ENCODE data around the gene INSRR.

INSRR gene

DNA sequence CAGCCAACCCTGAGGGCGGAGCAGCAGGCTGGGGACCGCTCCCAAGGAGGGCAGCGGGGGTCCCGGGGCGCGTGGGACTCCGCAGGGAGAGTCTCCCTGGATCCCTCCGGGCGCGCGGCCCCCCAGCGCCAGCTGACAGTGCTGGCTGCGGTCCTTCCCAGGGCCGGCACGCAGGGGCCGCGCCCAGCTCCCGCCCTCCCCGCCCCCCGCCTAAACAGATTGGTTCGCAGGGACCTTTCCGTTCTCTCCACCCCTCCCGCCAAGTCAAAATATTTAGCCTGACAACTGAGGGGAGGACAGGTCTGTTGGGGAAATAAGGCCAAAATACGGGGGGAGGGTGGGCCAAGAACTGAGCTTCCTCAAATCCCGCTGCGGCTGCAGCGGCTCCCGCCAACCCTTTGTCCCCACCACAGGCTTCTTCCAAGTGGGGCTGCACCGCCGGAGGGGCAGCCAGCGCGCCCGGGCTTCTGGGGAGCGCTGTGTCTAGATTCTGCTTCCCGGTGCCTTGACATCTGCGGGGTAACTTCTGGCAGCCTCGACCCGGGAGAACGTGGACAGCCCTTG lies at the start of gene INSRR:
Gene INSRR, minus strand, starts transcription at position 159 of the 564 bp plus-strand sequence. CDS start 496 bp downstream, outside the sequence.
- H2AFZ ChIP-seq (ENCODE audit: low read depth), result peak within 1 kb of the TSS; percentile 96
- H3K36me3 ChIP-seq (ENCODE audit: insufficient read depth), result no peaks in the 10 kb centered on the region
- no peak within 1 kb of the TSS for H3K9ac ChIP-seq
- peak within 1 kb of the TSS; percentile 95 for H3K4me2 ChIP-seq
- peaks cover 33% of the 10 kb centered on the region for H3K4me1 ChIP-seq (ENCODE audit: low read depth, poor library complexity, severe bottlenecking)
- TF ChIP-seq CTCF (conservative IDR thresholded peaks at IDR 0.05; ENCODE audit: low read depth, low read length), result no peak
- H3K4me3 ChIP-seq (IDR thresholded peaks at IDR 0.05; ENCODE audit: insufficient read depth, low read depth, low read length), result peak within 1 kb of the TSS; percentile 100
- H3K27me3 ChIP-seq (ENCODE audit: insufficient read depth, low read depth), result peaks cover 88% of the 10 kb centered on the region
- no peaks in the 10 kb centered on the region for H3K79me2 ChIP-seq (ENCODE audit: insufficient read depth, low read depth)
- H4K20me1 ChIP-seq (ENCODE audit: insufficient read depth), result no peaks in the 10 kb centered on the region
- no peak within 1 kb of the TSS for H3K27ac ChIP-seq

DNA sequence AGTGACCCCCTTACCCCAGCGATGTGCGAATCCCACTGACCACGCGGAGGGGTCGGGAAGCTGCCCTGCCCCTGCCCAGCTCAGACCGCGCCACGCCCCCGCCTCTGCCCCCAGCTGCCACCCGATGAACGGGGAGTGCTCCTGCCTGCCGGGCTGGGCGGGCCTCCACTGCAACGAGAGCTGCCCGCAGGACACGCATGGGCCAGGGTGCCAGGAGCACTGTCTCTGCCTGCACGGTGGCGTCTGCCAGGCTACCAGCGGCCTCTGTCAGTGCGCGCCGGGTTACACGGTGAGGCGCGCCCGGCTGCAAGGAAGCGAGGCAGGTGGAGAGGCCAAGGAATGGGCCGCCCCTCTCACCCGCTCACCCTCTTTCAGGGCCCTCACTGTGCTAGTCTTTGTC lies 49.6 kb upstream of the INSRR start:
- H3K79me2 ChIP-seq (ENCODE audit: insufficient read depth, low read depth), result no peaks in the 10 kb centered on the region
- H3K36me3 ChIP-seq (ENCODE audit: insufficient read depth), result no peaks in the 10 kb centered on the region
- H3K4me2 ChIP-seq, result no peak overlapping the region
- no peaks in the 10 kb centered on the region for H3K4me1 ChIP-seq (ENCODE audit: low read depth, poor library complexity, severe bottlenecking)
- no peak overlapping the region for H3K4me3 ChIP-seq (IDR thresholded peaks at IDR 0.05; ENCODE audit: insufficient read depth, low read depth, low read length)
- H2AFZ ChIP-seq (ENCODE audit: low read depth), result no peak overlapping the region
- no peaks in the 10 kb centered on the region for H4K20me1 ChIP-seq (ENCODE audit: insufficient read depth)
- no peak overlapping the region for H3K9ac ChIP-seq
- TF ChIP-seq CTCF (conservative IDR thresholded peaks at IDR 0.05; ENCODE audit: low read depth, low read length), result no peak
- H3K27me3 ChIP-seq (ENCODE audit: insufficient read depth, low read depth), result peaks cover 97% of the 10 kb centered on the region
- H3K27ac ChIP-seq, result no peak overlapping the region

GRCh38 chr1:156906206-156906906 lies 47.4 kb upstream of the INSRR start:
- H3K27me3 ChIP-seq (ENCODE audit: insufficient read depth, low read depth), result peaks cover 97% of the 10 kb centered on the region
- no peak overlapping the region for H3K4me3 ChIP-seq (IDR thresholded peaks at IDR 0.05; ENCODE audit: insufficient read depth, low read depth, low read length)
- no peak overlapping the region for H2AFZ ChIP-seq (ENCODE audit: low read depth)
- H4K20me1 ChIP-seq (ENCODE audit: insufficient read depth), result no peaks in the 10 kb centered on the region
- H3K4me1 ChIP-seq (ENCODE audit: low read depth, poor library complexity, severe bottlenecking), result no peaks in the 10 kb centered on the region
- no peak overlapping the region for H3K9ac ChIP-seq
- no peak overlapping the region for H3K4me2 ChIP-seq
- TF ChIP-seq CTCF (conservative IDR thresholded peaks at IDR 0.05; ENCODE audit: low read depth, low read length), result no peak
- H3K79me2 ChIP-seq (ENCODE audit: insufficient read depth, low read depth), result no peaks in the 10 kb centered on the region
- H3K36me3 ChIP-seq (ENCODE audit: insufficient read depth), result no peaks in the 10 kb centered on the region
- no peak overlapping the region for H3K27ac ChIP-seq

DNA sequence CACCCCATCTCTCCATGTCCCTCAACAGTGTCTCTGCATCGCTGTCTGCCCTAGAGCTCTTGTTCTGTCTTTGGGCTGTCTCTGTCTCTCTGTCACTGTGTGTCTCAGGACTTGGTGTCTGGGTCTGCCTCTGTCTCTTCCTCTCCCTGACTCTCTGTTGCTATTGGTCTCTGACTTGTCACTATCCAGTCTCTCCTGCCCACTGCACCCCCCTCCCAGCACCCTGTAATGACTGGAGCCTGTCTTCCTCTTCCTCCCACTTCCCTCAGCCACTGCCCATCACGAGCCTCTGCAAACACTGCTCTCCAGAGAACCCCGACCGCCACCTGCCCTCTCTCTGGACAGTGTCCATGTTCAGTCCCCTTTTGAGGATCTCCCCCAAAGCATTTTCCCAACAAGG lies 46.7 kb upstream of the INSRR start:
- no peaks in the 10 kb centered on the region for H3K4me1 ChIP-seq (ENCODE audit: low read depth, poor library complexity, severe bottlenecking)
- H2AFZ ChIP-seq (ENCODE audit: low read depth), result no peak overlapping the region
- no peak overlapping the region for H3K4me2 ChIP-seq
- H3K79me2 ChIP-seq (ENCODE audit: insufficient read depth, low read depth), result no peaks in the 10 kb centered on the region
- H3K27me3 ChIP-seq (ENCODE audit: insufficient read depth, low read depth), result peaks cover 99% of the 10 kb centered on the region
- H4K20me1 ChIP-seq (ENCODE audit: insufficient read depth), result no peaks in the 10 kb centered on the region
- H3K4me3 ChIP-seq (IDR thresholded peaks at IDR 0.05; ENCODE audit: insufficient read depth, low read depth, low read length), result no peak overlapping the region
- no peak for TF ChIP-seq CTCF (conservative IDR thresholded peaks at IDR 0.05; ENCODE audit: low read depth, low read length)
- H3K9ac ChIP-seq, result no peak overlapping the region
- H3K27ac ChIP-seq, result no peak overlapping the region
- no peaks in the 10 kb centered on the region for H3K36me3 ChIP-seq (ENCODE audit: insufficient read depth)

Data from KMS-11 (cell line).